SK-N-DZ (cell line): ENCODE results near the gene MAP2K4.

Experiments
- DNase-seq: peaks from one replicate; pipeline ENCODE4 v3.0.0-alpha.2; 2015; ENCODE audit warnings: low spot score

MAP2K4 gene

GRCh38 chr17:12088035-12088434 lies 67.4 kb downstream of the MAP2K4 start:
- DNase-seq: no peak

- no peak for DNase-seq
Observed at GRCh38 chr17:12089809-12090384, 69.2 kb downstream of the MAP2K4 start.

- DNase-seq: no peak
Observed at GRCh38 chr17:12094336-12094735, 73.7 kb downstream of the MAP2K4 start.

- DNase-seq: no peak
Observed at GRCh38 chr17:12095522-12095921, 74.8 kb downstream of the MAP2K4 start.

- no peak for DNase-seq
Observed at GRCh38 chr17:12097326-12097725, 76.6 kb downstream of the MAP2K4 start.

- no peak for DNase-seq
Observed at GRCh38 chr17:12098568-12098967, 77.9 kb downstream of the MAP2K4 start.

DNA sequence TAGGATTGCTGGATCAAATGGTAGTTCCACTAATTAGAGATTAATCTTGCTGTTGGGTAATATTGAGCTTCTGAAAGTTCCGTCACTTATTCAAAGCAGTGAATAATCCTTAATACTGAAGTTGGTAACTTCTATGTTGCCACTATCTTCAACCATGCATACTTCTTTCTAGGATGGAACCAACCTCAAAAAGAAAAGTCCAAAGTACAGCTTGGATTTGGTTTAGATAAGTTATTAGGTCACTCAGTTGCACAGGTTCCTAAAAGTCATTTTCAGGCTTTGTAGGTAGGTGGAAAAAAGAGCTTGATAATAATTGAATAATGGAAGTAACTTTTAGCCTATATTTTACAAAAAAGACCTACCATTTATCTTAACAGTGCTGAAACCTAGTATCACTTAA lies 78.7 kb downstream of the MAP2K4 start:
- DNase-seq: no peak

DNA sequence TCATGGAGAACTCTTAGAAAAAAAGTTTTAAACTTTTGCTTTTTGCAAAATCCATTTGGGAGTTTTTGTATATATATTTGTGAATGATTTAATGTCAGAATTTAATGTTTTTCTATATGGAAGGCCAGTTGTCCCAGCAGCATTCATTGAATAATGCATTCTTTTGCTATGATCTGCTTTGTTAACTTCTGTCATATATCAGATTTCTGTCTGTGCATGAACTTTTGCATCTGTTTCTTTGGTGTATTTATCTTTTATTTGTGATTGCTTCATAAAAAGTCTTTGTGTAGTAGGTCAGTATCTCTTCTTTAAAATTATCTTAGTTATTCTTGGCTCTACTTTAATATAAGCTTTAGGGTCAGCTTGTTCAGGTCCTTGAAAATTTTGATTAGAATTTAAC lies 84.2 kb downstream of the MAP2K4 start:
- no peak for DNase-seq

- DNase-seq: no peak
Observed at GRCh38 chr17:12107905-12108304, 87.2 kb downstream of the MAP2K4 start.

- no peak for DNase-seq
Observed at GRCh38 chr17:12110906-12111305, 90.2 kb downstream of the MAP2K4 start.

- no peak for DNase-seq
Observed at GRCh38 chr17:12113156-12113555, 92.5 kb downstream of the MAP2K4 start.

- no peak for DNase-seq
Observed at GRCh38 chr17:12114686-12115418, 94.2 kb downstream of the MAP2K4 start.

GRCh38 chr17:12116143-12116542 lies 95.5 kb downstream of the MAP2K4 start:
- no peak for DNase-seq

- no peak for DNase-seq
Observed at GRCh38 chr17:12118617-12119016, 97.9 kb downstream of the MAP2K4 start.

DNA sequence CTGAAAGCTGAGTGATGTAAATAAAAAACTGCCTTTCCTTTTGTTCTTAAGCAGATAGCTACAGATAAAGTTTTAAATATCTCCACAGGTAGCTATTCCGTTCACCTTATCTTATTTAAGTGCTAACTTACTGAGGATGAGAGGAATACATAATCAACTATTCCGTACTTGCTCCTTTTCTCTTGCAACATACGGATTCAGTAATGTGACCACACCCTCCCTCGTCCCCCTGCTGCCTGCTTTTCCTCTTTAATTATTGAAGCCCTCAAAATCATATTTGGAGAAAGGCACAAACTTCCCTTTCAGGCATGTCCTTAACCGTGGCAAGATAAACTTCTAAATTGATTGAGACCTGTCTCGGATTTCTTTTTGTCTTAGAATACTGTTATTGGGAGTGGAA lies 101.4 kb downstream of the MAP2K4 start:
- no peak for DNase-seq

DNA sequence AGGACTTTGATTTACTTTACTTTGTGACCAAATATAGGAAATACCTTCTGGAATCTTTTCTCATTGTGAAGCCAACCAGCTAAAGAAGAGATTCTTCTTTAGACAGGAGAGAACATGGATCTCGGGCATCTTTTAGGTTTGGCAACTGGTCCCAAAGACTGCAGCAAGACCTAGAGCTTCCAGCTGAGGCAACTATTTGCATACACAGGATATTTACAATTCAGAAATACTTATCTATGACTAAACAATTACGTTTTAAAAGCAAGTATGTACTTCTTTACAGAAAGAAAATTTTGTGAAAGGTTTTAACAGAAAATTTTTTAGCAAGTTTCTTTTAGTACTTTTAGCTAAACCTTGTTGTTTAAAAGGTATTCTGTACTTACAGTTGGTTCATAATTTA lies 106.5 kb downstream of the MAP2K4 start:
- DNase-seq: no peak

- no peak for DNase-seq
Observed at GRCh38 chr17:12127667-12128066, 107.0 kb downstream of the MAP2K4 start.

GRCh38 chr17:12128946-12129345 lies 108.3 kb downstream of the MAP2K4 start:
- no peak for DNase-seq

DNA sequence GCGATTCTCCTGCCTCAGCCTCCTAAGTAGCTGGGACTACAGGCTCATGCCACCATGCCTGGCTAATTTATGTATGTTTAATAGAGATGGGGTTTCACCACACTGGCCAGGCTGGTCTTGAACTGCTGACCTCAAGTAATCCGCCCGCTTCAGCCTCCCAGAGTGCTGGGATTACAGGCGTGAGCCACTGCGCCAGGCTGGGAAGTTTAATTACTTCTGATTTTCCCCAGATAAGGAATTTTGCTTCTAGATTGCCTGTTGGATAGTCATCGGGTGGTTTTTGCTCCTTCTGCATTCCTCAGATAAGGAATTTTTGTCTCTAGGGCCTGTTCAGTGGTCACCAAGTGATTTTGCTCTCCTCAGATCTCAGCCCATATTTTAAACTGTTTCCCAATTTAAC lies 112.5 kb downstream of the MAP2K4 start:
- no peak for DNase-seq

DNA sequence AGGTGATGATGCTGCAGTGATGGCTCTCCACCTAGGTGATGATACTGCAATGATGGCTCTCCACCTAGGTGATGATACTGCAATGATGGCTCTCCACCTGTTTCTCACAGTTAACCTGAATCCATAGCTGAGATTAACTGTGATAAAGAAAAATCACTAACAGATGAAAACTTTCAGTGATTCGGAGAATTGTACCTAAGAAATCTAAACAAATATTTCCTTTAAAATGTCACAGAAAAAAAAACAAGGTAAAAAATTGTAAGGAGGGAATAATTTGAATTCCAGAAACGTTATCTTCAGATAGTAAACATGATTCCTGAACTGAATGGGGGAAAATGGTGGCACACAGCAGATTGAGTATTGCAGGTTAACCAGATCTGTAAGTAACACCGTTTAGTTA lies 113.4 kb downstream of the MAP2K4 start:
- no peak for DNase-seq

- no peak for DNase-seq
Observed at GRCh38 chr17:12134587-12134986, 113.9 kb downstream of the MAP2K4 start.

GRCh38 chr17:12136243-12136642 lies 115.6 kb downstream of the MAP2K4 start:
- no peak for DNase-seq

DNA sequence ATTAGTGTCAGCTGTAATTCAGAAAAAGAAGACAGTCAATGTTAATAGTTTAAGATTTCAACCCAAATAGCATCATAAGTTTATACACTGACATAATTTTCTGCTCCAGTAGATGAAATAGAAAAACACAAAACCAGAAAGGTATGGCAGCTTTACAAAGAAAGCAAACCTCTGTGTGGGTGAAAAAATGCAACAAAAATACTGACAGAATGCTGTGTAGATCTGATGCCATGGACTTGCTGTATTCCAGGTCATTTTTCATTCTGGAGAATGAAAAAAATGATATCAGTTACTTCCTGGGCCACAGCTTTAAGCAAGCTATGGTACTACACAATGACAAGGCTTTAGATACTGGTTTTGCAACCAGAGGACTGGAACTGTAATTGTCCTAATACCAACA lies 116.0 kb downstream of the MAP2K4 start:
- no peak for DNase-seq

GRCh38 chr17:12137859-12138258 lies 117.2 kb downstream of the MAP2K4 start:
- no peak for DNase-seq
